Activated gamma-delta T cell (primary cell): Measurements from ENCODE around the gene RBM8A.
"Not testable (repeated sequence)": the region's sequence is repeated elsewhere in the genome, so short reads cannot be mapped to it uniquely, and the experiment has no call there.

Source experiments
- DNase-seq: peaks from one replicate; lab custom pipeline; 2025; lab: John Stamatoyannopoulos, UW

Gene RBM8A

DNA sequence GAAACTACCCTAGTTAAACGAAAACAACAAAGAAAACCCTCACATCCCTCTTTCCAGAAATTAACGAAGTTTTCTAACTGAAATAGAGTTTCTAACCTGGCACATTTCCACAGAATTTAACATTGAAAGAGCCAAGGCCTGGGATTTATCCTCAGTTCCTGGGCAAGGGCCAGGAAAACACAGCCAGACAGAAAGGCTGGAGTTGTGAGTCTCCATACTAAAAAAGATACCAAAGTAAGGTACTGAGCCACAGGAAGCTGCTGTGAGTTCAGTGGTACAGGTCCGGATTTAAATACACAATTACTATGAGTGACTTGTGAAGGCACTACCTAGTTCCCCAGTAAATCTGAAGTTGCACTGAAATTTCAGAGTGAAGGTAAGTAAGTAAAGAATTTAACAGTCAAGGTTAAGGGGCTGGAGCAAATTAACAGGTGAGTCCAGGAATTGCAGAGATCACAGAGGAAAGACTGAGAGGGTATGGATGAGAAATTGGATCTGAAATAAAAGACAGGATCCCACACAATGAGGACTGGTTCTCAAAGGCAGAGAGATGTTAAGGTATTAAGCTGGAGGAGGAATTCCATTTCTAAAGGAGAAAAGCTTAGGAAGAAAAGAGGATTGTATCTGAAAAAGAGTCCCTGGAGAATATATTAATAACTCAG, 29.6 kb upstream of the RBM8A start:
- no peak for DNase-seq

DNA sequence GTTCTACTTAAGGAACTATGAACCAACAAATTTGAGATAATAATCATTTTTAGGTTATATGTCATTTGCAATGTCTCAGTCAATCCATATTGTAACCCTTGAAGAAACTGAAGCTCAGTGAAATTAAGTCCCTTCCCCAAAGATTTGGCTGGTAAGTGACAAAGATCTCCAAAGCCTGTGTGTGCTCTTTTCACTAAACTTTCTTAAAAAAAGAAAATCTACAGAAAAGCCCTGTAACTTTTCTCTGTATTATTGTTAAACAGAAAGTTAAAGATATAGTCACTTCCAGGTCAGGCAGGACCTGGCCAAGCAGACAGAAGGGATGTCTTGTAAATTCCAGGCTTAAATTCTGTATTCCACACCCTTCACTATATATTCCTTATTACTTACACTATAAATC, 29.1 kb upstream of the RBM8A start:
- DNase-seq = no peak

- no peak for DNase-seq
Observed at GRCh38 chr1:145955436-145955835, 28.2 kb upstream of the RBM8A start.

DNA sequence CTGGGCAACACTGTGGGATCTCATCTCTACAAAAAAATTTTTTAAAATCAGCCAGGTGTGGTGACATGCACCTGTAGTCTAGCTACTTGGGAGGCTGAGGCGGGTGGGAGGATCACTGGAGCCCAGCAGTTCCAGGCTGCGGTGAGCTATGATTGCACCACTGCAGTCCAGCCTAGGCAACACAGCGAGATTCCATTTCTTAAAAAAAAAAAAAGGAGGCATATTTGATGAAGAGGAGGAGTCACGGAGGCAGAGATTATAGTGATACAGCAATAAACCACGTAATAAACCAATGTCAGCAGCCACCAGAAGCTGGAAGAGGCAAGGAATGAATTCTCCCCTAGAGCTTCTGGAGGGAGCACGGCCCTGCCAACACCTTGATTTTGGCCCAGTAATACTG, 26.6 kb upstream of the RBM8A start:
- no peak for DNase-seq

- DNase-seq = no peak
Observed at GRCh38 chr1:145952903-145953302, 25.6 kb upstream of the RBM8A start.

DNA sequence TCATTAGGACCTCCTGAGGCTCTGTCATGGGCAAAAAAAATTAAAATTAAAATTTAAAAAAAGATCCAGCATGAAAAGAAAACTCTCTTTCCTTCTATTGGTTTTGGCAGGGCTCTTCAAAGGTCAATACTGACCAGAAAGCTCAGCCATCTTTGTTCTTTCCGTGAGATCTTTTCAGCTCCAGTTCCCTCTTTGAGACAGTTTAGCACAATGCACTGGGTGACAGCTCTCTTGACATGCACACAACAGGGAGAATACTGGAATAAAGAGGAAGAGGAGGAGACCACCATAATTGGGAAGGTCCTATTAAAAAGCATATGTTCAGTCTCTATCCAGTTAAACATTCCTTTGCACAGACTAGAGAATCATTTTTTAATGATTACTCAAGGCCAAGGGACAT, 24.2 kb upstream of the RBM8A start:
- no peak for DNase-seq

DNA sequence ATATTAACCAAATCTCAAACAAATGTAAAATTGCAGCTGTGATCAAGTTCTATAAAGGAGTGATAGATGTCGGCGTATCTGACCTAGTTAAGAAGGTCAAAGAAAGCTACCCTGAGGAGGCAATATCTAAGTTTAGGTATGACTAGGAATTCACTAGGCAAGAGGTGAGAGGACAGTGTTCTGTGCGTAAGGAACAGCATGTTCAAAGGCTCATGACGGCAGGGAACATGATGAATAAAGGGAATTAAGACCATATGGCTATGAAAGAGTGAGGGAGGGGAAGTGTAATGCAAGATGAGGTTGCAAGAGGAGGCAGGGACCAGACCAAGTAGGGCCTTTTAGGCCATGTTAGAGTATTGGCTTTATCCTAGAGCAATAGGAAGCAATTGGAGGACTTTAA, 21.9 kb upstream of the RBM8A start:
- DNase-seq = no peak

GRCh38 chr1:145947551-145947950, 20.3 kb upstream of the RBM8A start:
- DNase-seq = no peak

DNA sequence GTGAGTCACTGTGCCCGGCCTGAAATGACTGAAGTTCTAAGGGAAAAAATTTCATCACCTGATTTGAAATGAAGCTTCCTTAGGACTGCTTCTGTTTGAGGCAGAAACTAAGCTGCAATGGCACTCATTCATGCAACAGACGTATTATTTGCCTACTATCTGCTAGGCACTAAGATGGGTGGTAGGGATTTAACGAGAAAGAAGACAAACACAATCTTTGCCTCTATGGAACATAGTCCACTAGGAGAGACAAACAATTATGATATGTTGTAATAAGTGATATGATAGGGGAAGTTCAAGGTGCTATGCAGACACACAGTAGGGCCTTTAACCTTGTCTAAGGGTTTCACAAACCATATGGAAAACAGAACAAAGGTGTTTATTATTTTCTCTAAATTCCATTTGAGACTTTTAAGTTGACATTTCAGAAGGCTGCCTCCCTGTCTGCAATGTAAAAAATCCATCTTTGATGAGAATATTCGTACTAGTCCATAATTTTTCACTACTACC, 19.2 kb upstream of the RBM8A start:
- DNase-seq = no peak

GRCh38 chr1:145944532-145944931, 17.2 kb upstream of the RBM8A start:
- DNase-seq = no peak

DNA sequence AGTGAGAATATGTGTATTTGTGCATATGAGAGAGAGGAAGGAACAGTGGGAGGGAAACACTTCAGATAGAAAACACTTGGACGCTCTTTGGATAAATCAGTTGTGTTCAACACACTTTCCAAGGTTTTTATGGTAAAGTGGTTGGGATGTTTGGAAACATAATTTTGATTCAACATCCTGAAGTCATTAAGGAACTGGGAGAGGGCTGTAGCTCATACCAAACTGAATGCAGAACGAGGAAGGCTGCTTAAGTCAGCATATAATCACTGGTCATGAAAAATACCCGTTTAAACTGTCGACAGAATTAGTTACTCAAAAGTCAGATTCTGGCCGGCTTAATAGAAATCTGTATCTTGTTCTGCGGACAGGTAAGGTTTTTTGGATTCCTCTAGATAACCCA, 15.6 kb upstream of the RBM8A start:
- no peak for DNase-seq

DNA sequence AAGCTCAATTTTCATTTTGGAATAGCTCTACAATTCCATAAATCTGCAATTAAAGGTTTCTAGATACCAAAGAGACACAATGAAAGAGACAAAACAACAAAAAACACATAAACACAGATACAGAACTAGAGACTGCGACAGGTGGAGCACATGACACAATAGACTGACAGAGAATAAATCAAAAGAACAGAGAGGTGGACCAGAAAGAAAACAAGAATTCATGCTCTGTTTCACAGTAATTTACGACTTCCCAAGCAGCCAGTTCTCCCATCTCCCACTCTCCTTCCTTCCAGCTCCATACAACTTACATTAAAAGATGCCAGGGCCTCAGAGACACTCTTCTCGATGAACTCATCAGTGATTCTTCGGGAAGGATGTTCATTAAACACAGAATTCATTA, 15.1 kb upstream of the RBM8A start:
- DNase-seq = no peak

DNA sequence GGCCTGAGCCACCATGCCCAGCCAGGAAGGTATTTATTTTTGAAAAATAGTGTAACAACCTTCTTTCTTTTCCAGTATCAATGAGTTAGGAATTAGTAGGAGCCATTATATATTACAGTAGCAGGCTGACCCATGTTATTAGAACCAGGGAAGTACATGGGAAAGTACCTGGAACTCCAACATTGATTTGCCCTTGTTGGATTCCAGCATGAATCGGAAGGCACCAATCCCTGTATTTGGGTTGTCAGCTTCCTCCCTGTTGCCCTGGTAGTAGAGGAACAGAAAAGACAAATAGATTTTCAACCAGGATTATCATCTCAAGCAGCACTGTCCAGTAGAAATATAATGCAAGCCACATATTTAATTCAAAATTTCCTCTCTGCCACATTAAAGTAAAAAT, 10.2 kb upstream of the RBM8A start:
- no peak for DNase-seq

GRCh38 chr1:145936247-145936646, 9.0 kb upstream of the RBM8A start:
- DNase-seq = no peak

- DNase-seq = no peak
Observed at GRCh38 chr1:145935708-145936107, 8.4 kb upstream of the RBM8A start.

- DNase-seq = not testable (repeated sequence)
Observed at GRCh38 chr1:145932522-145933009, 5.3 kb upstream of the RBM8A start.

DNA sequence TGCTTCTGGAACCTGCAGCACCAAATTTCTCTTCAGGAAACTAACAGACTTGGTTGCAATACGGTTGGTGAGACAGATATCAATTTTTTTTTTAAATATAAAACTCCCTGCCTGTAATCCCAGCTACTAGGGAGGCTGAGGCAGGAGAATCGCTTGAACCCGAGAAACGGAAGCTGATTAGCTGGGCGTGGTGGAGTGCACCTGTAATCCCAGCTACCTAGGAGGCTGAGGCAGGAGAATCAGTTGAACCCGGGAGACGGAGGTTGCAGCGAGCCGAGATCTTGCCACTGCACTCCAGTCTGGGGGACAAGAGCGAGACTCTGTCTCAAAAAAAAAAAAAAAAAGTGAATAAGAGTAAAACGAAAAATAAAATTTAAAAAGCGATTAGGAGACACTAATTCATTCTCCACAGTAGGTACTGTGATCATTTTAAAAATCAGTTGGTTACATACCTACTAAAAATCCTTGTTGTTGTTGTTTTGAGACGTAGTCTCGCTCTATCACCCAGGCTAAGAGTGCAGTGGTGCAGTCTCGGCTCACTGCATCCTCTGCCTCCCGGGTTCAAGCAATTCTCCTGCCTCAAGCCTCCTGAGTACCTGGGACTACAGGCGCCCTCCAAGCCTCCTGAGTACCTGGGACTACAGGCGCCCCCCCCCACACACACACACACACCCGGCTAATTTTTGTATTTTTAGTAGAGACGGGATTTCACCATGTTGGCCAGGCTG, 796 bp upstream of the RBM8A start:
- no peak for DNase-seq

DNA sequence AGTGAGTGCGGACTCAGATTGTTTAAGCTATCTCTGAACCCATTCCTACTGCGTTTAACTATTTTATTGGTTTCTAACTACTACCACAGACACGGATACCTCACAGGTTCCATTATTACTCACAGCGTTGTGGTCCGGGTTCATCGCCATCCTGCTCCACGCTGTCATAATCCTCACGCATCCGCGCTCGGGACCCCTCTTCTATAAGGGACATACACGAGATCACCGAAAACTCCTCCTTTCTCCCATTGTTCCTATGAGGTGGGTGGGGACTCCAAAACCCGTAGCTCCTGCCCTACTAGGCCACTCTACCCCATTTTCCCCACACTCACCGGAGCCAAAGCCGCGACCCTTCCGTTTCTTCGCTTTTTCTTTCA, 610 bp downstream of the RBM8A start:
- no peak for DNase-seq

- no peak for DNase-seq
Observed at GRCh38 chr1:145922266-145922665, 5.0 kb downstream of the RBM8A start.

DNA sequence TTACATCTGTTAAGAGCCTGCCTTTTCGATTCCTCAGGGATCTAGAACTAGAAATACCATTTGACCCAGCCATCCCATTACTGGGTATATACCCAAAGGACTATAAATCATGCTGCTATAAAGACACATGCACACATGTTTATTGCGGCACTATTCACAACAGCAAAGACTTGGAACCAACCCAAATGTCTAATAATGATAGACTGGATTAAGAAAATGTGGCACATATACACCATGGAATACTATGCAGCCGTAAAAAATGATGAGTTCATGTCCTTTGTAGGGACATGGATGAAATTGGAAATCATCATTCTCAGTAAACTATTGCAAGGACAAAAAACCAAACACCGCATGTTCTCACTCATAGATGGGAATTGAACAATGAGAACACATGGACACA, 7.0 kb downstream of the RBM8A start:
- DNase-seq = not testable (repeated sequence)

GRCh38 chr1:145918992-145919939, 8.0 kb downstream of the RBM8A start:
- no peak for DNase-seq
